GM18867 (cell line): ENCODE data around the gene LMNA.
A peak's percentile ranks its signal among the peaks of the same experiment; 100 is the strongest.

ENCODE experiments used
- ATAC-seq: cut with Tn5 transposase; IDR thresholded peaks from one replicate; pipeline ENCODE4 v1.9.1; 2021; ENCODE audit warnings: mild to moderate bottlenecking, moderate library complexity; ENCODE audit not compliant: unreplicated experiment

Gene LMNA

DNA sequence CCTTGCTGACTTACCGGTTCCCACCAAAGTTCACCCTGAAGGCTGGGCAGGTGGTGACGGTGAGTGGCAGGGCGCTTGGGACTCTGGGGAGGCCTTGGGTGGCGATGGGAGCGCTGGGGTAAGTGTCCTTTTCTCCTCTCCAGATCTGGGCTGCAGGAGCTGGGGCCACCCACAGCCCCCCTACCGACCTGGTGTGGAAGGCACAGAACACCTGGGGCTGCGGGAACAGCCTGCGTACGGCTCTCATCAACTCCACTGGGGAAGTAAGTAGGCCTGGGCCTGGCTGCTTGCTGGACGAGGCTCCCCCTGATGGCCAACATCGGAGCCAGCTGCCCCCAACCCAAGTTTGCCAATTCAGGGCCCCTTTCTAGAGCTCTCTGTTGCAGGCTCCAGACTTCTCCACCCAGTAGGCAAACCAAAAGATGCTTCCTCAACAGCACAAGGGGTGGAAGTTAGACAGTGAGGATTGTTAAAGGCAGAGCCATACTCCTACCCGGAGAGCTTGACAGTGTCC, 22.5 kb downstream of the LMNA start:
- no peak for ATAC-seq

DNA sequence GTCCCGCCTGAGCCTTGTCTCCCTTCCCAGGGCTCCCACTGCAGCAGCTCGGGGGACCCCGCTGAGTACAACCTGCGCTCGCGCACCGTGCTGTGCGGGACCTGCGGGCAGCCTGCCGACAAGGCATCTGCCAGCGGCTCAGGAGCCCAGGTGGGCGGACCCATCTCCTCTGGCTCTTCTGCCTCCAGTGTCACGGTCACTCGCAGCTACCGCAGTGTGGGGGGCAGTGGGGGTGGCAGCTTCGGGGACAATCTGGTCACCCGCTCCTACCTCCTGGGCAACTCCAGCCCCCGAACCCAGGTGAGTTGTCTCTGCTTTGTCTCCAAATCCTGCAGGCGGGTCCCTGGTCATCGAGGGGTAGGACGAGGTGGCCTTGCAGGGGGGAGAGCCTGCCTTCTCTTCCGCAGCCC, 24.0 kb downstream of the LMNA start:
- no peak for ATAC-seq

DNA sequence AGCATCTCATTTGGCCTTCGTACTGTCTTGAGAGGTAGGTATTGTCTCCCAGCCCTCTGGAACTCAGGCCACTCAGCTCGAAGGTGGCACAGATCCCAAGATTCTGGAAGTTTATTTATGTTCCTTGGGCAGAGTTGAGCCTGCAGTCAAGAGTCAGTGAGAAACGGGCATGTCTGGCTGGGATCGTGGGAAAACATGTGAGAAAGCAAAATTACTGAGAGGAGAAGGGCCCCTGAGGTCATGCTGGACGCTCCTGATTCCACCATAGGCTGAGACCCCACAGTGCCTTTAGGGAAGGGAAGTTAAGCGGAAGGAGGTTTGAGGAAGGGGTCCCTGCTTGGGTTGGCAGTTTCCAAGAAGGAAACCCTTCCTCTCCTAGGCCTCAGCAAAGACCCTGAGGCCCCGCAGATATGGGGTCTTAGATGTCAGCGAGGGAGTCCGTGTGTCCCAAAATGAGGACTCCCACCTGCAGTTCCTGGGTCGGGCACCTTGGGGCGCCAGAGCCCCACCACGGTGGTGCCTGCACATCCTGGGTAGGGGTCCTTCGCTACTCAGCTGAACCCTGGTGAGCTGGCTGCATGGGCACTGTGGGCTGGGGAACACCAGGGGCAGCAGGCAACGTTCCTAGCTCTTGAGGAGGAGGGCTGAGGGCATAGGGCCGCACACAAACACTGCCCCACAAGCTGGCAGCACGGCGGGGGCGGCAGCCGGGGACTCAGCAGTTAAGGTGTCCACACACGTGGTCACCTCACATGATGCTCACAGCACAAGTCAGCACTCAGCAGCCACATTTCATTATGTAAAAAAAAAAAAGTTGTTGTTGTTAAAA, 26.6 kb downstream of the LMNA start:
- ATAC-seq, result no peak

DNA sequence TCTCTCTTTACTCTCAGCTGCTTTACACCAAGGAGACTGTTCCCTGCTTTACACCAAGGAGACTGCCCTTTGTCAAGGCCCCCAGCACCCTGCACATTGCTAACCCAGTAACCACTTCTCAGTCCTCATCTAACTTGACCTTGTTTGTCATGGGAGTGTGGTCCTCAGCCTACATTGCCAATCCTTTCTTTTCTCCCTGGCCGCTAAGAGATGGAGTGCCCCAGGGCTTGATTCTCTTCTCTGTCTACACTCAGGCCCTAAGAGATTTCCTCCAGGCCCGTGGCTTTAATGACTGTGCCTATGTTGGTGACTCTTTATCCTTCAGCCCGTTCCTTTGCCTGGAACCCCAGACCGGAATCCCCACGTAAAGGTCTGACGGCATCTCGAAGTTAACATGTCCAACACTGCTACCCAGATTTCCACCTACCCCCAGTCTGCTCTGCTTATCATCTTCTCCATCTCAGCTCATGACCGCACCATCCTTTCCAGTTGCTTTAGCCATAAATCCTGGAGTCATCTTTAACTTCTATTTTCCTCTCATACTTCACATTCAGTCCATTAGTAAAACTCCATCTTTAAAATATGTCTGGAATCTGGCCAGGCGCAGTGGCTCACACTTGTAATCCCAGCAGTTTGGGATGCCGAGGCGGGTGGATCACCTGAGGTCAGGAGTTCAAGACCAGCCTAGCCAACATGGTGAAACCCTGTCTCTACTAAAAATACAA, 29.4 kb downstream of the LMNA start:
- ATAC-seq, result no peak

DNA sequence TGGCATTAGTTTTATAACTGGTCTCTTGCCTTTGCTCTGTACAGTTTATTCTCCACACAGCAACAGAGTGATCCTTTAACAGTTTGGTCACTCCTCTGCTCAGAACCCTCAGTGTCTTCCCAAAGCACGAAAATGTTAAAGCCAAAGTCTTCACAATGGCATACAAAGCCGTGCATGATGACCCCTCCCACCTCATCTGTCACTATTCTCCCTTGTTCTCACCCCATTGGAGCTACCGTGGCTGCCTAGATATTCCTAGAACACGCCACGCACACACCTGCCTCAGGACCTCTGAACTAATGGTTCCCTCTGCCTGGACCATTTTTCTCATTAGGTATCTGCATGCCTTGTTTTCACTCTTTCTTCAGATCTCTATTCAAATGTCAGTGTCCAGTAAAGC, 30.2 kb downstream of the LMNA start:
- ATAC-seq, result no peak

DNA sequence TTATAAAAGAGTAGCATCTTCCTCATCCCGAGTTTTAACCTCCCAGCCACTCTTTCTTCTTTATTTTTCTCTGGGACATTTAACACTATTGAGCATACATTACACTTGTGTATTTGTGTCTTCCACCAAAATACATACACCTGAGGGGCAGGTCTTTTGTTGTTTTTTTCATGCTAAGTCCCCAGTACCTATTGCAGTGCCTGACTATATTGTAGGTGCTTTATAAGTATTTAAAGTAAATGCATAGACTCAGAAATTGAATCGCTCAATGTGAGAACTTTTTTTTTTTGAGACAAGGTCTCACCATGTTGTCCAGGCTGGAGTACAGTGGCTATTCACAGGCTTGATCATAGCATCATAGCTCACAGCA, 31.1 kb downstream of the LMNA start:
- ATAC-seq, result no peak

DNA sequence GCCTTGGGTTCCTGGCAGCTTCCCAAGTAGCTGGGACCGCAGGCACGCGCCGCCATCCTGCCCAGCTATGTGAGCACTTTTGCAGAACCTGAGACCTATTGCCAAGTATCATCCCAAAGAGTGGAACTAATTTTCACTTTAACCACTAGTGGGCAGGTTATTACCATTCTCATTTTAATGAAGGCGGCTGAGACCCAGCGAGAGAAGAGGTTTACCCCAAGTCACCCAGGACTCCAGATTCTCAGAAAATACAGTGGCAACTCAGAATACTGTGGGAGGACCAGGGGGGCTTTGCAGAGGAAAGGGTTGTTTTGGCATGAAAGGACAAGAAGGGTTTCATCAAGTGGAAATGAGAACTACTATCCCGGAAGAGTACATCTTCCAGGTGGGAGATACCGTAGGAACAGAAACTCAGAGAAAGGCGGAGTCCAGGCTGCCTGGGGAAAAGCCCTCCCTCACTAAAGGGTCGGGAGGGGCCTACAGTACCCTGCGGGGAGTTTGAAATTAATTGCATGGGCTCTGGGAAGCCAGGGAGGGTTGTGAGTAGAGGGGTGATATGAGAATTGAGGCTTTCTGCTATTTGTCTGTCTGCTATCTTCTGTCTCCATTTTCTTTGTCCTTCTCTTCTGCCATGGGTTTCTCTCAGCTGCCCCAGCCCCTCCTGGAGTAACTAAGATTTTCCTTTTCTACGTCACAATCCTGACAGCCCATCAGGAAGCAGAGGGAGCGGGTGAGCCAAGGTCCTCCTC, 31.7 kb downstream of the LMNA start:
- no peak for ATAC-seq

DNA sequence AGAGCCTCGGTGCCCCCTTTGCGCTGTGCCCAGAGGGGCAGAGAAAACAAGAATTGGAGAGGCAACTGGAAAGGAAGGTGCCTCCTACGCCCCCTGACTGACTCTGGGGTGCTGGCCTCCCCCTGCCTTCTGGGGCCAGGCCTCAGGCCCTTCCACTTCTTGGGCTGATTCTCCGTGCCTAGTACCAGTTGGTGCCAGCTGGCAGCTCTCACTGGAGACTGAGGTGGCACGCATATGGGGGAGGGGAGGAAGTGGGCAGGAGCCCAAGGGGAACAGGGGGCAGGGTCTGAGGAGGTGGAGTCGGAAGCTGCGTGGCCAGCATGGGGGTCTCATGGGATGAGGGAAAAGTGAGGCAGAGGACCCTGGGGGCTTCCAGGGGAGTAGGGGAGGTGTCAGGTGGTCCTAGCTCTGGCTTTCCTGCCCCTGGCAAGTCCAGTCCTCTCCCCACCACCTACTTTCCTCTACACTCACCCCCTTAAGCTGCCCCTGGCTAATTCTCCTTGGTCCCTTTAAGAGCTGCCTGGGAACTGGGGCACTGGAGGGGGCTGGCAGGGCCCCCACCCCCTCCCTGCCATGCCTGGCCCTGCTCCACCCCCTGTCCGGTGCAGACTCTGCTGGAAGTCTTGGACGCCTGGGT, 32.4 kb downstream of the LMNA start:
- ATAC-seq, result no peak

DNA sequence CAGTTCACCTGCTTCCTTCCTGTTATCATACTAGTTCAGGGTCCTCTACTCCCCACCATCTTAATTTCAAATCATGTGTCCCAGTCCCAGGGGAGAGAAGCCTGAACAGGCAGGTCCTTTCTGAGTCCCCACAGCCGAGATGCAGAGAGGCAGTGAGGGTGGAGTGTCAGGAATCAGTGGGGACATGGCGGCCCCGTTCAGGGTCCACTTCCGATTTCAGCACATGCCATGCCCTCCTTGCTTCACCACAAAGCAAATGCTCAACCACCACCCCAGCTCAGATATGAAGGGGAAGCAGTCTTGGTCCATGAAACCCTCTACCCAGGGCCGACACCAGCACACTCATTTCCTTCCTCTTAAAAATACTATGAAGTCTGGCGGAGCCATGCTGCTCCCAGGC, 33.7 kb downstream of the LMNA start:
- ATAC-seq, result no peak

DNA sequence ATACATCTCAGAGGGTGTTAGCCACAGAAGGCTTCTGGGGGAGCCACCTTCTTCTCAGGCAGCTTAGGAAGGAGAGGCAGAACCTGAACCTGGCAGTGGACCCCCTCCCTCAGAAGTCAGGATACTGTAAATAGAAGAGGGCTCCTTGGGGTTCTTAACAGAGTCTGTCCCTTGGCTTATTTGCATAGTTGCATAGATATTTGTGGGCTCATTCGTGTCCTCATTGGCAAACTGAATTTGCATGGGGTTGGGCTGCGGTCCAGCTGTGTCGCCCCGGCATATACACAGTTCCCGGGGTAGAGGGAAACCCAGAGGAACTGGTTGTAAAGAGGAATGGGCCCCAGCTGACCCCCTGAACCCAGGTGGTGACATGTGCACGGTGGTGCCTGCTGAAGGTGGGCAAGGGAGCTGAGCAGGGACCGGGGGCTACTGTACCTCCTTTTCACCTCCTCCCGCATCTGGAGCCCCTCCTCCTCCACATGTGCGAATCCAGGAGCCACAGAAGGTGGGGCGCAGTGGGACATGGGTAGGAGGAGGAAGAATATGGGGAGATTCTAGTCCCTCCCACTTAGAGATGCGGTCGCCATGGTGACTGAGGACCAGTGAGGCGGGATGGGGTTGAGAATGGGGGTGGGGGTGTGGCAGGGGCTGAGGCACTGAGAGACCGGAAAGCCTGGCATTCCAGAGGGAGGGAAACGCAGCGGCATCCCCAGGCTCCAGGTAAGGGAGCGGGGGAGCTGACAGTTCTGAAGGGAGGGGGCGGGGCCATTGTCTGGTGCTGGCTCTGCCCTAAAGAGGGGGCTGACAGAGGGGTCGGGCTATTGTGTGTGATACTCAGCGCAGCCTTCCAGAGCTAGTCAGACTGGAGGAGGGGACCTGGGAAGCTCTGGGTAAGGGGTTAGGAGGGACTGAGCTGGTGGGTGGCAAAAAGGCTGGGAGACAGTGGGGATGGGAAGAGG, 35.1 kb downstream of the LMNA start:
- peak; percentile 48 for ATAC-seq

DNA sequence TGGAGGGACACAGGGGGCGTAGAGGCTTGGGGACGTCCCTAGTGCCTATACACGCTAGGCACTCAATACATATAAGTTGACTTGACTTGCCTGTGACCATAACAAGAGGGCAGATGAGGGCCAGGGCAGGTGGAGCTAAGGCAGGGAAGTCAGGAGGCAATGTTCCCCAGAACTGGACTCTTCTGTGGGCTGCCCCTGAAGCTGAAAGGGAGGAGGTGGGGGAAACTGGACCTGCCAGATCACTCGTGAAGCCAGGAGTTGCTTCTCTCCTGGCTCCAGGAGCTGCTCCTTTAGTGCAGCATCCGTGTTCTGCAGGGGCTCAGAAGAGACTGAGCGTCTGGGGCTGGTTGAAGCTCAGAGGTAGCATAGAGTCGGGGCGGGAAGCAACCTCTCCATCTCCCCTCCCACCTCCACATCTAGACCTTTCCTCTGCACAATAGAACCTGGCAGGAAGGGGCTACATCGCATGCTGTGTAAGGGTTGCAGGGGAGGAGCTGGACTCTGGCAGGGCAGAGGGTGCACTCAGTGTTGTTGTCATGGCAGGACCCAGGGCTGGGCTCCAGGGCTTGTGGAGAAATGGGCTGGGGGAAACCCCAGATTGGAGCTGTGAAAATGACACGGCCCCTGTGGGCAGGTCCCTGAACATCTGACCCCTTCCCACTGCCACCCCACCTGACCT, 36.0 kb downstream of the LMNA start:
- no peak for ATAC-seq

DNA sequence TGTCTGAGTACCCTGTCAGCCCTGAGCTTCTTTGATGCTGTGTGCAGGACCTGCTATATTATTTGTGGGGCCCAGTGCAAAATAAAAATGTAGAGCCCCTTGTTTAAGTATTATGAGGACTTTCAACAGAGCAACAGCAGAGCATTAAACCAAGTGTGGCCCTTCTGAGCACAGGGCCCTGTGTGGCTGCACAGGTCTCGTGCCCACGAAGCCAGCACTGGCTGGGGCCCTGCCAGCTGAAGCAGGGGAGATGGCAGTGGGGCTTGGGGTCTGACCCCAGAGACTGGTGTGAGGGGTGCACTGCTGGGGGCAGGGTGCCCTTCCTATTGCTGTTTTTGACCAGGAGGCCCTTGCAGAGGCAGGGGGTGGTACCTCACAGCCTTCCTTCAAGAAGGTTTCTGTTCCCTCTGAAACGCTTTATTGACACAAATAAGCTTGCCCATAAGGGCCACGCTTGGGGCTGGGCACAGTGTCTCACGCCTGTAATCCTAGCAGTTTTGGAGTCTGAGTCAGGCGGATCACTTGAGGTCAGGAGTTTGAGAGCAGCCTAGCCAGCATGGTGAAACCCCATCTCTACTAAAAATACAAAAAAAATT, 36.7 kb downstream of the LMNA start:
- no peak for ATAC-seq

DNA sequence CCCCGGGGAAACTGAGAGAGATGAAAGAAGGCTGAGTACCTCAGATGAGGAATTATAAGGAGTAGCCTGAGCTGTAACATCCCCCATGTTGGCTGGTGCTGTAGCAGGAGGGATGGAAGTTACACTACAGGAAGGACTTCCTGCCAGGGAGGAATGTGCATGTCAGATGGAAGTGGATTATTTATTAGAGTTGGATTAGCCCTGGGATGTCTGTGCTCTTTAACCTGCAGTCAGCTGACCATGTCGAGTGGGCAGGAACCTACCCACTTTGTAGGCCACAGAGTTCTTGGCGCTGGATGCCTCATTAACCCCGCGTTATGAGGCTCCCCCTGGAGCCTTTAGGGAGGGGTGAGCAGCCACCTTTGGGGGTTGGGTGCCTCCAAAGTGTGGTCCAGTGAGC, 38.1 kb downstream of the LMNA start:
- no peak for ATAC-seq

DNA sequence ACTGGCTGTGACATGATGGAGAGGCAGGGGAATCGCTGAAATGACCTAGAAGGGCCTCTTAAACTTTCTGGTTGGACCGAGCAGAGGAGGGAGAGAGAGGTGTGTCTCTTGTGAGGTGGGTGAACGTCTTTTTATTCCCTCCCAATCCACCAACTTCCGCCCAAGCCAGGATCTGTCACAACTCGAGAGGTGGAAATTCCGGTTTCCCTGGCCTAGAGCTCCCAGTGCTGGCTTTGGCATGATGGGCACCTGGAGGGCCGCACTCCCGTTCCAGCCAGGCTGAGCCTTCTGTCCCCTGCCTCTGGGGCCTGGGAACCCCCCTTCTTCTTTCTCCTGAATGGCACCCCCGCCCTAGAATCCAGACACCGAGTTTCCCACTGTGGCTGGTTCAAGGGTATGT, 38.9 kb downstream of the LMNA start, which contains the start of gene SEMA4A:
TSS of gene SEMA4A (plus strand) at position 224 of the 400 bp plus-strand sequence. CDS start 994 bp downstream, outside the sequence.
- ATAC-seq, result no peak

DNA sequence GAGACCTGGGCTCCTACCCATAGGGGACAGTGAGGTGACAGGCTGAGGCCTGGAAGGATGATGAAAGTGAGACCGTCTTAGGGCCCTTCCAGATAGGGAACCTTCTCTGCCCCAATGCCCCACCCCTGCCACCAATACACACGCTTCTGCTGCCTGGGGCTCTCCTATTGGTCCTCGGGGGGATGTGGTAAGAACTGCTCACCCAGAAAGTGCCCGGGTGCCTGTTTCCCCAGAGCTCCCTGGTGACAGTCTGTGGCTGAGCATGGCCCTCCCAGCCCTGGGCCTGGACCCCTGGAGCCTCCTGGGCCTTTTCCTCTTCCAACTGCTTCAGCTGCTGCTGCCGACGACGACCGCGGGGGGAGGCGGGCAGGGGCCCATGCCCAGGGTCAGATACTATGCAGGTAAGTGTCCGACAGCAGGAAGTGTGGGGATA, 39.8 kb downstream of the LMNA start:
- peak; percentile 54 for ATAC-seq

DNA sequence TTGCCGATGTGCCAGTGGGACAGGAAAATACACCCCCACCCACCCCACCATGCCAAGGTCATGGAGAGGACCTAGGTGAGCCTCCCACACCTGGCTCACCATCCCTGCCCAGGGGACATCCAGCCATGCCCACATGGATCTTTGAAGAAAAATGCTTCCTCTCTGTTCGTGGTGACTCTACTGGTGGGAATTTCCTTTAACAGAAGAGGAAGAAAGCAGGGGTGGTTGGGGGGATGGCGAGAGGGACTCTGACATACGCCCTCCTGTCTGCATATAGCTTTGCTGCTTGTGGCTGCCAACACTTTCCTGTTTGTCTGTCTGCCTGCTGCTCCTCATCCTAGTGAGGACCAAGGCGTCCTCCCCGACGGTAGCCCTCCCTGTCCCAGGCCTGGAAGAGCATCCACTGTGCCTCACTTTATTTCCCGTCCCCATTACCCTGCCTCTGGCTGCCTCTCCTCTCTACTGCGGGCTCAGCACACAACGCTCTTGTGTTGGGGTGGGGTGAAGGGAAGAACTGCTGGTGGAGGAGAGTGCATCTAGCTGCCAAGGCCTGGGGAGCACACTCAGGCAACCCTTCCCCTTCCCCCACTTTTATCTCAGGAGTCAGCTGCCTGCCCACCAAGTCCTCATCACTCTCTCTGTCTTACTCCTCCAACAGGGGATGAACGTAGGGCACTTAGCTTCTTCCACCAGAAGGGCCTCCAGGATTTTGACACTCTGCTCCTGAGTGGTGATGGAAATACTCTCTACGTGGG, 41.4 kb downstream of the LMNA start:
- no peak for ATAC-seq

DNA sequence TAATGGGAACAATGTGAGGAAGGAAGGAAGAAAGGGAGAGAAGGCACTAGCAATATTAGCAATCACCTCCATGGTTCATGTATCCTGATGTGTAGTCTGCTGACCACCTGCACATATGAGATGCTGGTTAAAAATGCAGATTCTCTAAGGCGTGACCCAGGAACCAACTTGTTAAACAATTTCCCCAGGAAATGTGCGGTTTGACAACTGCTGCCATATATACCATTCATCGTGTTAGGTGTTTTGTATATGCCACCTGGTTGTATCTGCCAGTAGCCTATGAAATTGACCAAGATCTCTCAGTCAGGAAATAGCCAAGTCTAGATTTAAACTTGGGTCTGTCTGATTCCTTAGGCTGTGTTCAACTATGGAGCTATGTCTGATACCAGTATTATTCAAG, 43.0 kb downstream of the LMNA start:
- ATAC-seq, result no peak

DNA sequence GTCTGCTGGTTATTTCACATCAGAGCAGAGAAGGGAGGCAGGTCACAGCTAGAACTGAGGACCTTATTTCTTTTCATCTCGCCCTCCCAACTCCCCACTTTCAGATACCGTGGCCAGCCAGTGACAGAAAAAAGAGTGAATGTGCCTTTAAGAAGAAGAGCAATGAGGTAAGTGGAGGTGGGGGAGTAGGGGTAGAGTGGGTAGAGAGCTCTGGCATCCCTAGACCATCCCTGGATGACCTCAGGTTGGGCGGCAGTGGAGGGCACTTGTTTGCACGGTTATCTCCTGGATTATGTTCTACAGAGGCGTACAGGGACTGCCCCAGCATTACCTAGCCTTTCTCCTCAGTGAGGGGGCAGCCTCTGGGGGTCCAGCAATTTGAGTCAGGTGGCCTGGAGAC, 43.5 kb downstream of the LMNA start:
- ATAC-seq, result no peak
